HEK293 (cell line): ENCODE measurements around the gene ENO3.

Experiments used
- CTCF ChIP-seq: fragments of 450-650 bp; formaldehyde crosslinking; IDR thresholded peaks from 2 replicates; pipeline ENCODE4 v1.5.1; 2016; ENCODE audit warnings: missing biosample characterization, missing genetic modification characterization
- MEIS1 ChIP-seq: sonication (generic); formaldehyde crosslinking; IDR thresholded peaks from 2 replicates; pipeline ENCODE4 v1.8.1; 2022; ENCODE audit warnings: missing genetic modification reagents, mild to moderate bottlenecking, borderline replicate concordance
- MYNN ChIP-seq: fragments of 450-650 bp; formaldehyde crosslinking; IDR thresholded peaks from 2 replicates; pipeline ENCODE4 v1.5.1; 2016; ENCODE audit warnings: missing biosample characterization, missing genetic modification characterization, borderline replicate concordance
- PATZ1 ChIP-seq: fragments of 450-650 bp; formaldehyde crosslinking; IDR thresholded peaks from 2 replicates; pipeline ENCODE4 v1.5.1; 2016; ENCODE audit warnings: missing biosample characterization, missing genetic modification characterization
- REST ChIP-seq: fragments of 450-650 bp; formaldehyde crosslinking; IDR thresholded peaks from 2 replicates; pipeline ENCODE4 v1.5.1; 2016; ENCODE audit warnings: missing biosample characterization, missing genetic modification characterization
- ZNF704 ChIP-seq: fragments of 450-650 bp; formaldehyde crosslinking; IDR thresholded peaks from 2 replicates; pipeline ENCODE4 v1.5.1; 2016; ENCODE audit warnings: missing biosample characterization, missing genetic modification characterization
- ZNF76 ChIP-seq: fragments of 450-650 bp; formaldehyde crosslinking; IDR thresholded peaks from 2 replicates; pipeline ENCODE4; 2016; ENCODE audit warnings: low read depth, missing biosample characterization, missing genetic modification characterization, borderline replicate concordance
- ZSCAN30 ChIP-seq: fragments of 450-650 bp; IDR thresholded peaks from 2 replicates; pipeline ENCODE4 v1.5.1; 2018; ENCODE audit warnings: missing biosample characterization, mild to moderate bottlenecking, missing genetic modification characterization, moderate library complexity

GRCh38 chr17:4945944-4946280, 5.0 kb upstream of the ENO3 start:
- no peak for TF ChIP-seq PATZ1 (tag by site-specific recombination)
- TF ChIP-seq CTCF (tag by site-specific recombination) = no peak
- no peak for TF ChIP-seq ZSCAN30 (tag by site-specific recombination)
- TF ChIP-seq MEIS1 (CRISPR knock-in tag) = no peak
- peak; percentile 65; the same call in 1 of the 2 replicates for TF ChIP-seq REST (tag by site-specific recombination)
- TF ChIP-seq ZNF704 (tag by site-specific recombination) = no peak
- no peak for TF ChIP-seq MYNN (tag by site-specific recombination)
- TF ChIP-seq ZNF76 (tag by site-specific recombination) = no peak
